NCI-H69 (cell line): ENCODE results near the gene ME3.
A peak's percentile ranks its signal among the peaks of the same experiment; 100 is the strongest.
"Not testable (repeated sequence)": the region's sequence is repeated elsewhere in the genome, so short reads cannot be mapped to it uniquely, and the experiment has no call there.

Experiments
- DNase-seq: peaks from one replicate; lab custom pipeline; 2025; lab: John Stamatoyannopoulos, UW

The ME3 gene

DNA sequence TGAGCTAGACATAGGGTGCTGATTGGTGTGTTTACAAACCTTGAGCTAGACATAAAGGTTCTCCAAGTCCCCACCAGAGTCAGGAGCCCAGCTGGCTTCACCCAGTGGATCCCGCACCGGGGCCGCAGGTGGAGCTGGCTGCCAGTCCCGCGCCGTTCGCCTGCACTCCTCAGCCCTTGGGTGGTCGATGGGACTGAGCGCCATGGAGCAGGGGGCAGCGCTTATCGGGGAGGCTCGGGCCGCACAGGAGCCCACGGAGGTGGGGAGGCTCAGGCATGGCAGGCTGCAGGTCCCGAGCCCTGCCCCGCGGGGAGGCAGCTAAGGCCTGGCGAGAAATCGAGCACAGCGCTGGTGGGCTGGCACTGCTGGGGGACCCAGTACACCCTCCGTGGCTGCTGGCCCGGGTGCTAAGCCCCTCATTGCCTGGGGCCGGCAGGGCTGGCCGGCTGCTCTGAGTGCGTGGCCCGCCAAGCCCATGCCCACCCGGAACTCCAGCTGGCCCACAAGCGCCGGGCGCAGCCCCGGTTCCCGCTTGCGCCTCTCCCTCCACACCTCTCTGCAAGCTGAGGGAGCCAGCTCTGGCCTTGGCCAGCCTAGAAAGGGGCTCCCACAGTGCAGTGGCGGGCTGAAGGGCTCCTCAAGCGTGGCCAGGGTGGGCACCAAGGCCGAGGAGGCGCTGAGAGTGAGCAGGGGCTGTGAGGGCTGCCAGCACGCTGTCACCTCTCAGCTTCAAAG lies 238.9 kb downstream of the ME3 start:
- DNase-seq, result not testable (repeated sequence)

DNA sequence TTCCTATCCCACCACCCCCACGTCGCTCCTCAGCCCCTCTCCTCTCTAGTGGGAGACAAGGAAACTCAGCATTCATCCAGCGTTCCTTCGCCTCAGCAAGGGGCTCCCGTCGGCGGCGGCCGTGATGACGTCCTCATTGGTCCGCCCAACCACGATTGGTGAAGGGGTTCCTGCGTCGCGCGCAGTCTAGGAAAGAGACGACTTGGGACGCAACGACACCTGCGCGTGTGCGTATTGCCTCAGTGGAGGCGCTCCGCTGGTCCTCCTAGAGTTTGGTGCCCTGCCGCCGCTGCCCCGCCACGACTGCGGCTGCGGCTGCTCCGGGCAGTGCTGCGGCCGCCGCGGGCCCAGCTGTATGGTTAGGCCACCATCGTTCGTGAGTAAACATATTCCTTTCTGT lies 241.2 kb downstream of the ME3 start:
- DNase-seq, result no peak

DNA sequence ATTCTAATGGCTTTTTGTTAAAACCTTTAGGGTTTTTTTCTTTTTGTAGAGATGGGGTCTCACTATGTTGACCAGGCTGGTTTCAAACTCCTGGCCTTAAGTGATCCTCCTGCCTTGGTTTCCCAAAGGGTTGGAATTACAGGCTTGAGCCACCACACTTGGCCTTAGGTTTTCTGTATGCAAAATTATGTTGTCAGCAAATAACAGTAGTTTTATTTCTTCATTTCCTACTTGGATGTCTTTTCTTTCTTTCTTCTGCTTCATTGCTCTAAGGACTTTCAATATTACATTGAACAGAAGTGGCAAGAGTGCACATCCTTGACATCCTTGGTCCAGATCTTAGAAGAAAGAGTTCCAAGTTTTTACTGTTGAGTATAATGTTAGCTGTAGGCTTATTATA lies 245.0 kb downstream of the ME3 start:
- DNase-seq, result no peak

DNA sequence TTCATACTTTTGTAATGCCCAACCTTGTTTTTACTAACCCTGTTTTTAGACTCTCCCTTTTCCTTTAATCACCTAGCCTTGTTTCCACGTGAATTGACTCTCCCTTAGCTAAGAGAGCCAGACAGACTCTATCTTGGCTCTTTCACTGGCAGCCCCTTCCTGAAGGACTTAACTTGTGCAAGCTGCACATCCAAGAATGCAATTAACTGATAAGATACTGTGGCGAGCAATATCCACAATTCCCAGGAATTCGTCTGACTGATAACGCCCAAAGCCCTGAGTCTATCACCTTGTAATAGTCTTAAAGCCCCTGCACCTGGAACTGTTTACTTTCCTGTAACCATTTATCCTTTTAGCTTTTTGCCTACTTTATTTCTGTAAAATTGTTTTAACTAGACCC lies 248.9 kb downstream of the ME3 start:
- DNase-seq, result not testable (repeated sequence)

DNA sequence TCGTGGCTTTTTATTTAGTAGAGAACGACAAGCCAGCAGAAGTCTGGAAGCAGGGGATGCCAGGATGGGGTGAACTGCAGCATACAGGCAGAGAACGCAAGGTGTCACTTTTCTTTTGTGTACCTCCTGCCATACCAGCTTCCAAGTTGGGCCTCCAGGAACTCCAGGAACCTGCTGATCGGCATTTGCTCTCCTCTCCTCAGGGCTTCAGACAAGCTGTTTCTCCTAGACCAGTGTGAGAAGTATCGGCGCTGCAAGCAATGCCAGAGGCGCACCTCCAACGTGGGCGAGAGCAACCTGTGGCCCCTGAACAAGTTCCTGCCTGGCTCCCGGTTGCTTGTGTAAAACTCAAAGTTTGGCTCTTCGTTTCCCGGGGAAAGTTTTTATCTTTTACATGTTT lies 250.0 kb downstream of the ME3 start:
- DNase-seq, result no peak

DNA sequence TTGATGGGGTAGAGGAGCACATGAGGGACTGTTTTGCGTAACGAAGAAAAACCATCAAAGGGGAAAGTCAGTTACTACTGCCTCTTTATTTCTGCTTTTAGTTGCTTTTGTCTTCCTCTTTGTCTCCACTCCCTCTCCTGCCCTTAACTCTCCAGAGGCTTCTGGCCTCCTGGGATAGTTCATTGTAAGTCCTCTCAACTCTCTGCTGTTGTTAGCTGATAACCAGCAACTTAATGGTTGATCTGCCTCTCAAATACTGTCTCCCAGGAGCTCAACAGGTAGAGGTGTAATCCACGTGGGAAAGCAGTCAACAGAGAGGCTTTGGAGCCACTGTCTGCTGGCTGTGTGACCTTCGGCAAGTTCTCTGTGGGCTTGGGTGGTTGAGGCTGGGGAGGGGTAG lies 250.5 kb downstream of the ME3 start:
- DNase-seq, result no peak

DNA sequence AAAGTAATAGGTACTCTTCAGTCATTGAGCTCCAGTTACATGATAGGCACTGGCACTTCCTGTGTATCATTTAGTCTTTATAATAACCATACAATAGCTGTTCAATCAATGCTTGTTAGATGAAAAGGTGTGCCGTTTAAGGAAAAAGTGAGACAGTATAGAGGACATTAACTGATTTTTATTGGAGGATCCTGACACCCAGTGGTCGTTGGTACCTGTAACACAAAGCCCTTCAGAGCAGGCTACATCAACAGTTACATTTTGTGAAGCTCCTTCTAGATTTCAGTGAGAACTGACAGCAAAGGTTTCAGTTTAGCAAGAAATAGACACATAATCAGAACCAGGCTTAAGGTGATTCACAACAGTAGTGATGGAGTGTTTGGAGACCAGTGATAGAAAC lies 253.5 kb downstream of the ME3 start:
- peak; percentile 38 for DNase-seq

DNA sequence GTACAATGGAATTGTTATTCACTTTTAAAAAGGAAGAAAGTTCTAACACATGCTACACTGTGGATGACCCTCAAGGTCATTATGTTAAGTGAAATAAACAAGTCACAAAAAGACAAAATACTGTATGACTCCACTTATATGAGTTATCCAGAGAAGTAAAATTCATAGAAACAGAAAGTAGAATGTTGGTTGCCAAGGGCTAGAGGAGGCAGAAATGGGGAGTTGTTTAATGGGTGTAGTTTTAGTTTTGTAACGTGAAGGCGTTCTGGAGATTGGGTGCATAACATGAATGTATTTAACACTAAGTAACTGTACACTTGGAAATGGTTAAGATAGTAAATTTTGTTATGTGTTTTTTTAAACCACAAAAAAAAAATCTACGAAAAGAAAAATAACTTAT lies 253.9 kb downstream of the ME3 start:
- no peak for DNase-seq

DNA sequence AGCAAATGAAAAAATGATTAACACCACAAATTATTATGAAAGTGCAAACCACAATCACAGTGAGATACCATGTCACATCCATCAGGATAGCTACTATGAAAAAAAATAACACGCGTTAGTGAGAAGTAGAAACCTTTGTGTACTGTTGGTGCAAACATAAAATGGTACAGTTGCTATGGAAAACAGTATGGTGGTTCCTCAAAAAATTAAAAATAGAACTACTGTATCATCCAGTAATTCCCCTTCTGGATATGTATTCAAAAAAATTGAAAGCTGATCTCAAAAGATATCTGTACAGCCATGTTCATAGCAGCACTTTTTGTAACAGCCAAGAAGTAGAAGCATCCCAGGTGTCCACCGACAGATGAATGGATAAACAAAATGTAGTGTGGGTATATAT lies 254.3 kb downstream of the ME3 start:
- no peak for DNase-seq

DNA sequence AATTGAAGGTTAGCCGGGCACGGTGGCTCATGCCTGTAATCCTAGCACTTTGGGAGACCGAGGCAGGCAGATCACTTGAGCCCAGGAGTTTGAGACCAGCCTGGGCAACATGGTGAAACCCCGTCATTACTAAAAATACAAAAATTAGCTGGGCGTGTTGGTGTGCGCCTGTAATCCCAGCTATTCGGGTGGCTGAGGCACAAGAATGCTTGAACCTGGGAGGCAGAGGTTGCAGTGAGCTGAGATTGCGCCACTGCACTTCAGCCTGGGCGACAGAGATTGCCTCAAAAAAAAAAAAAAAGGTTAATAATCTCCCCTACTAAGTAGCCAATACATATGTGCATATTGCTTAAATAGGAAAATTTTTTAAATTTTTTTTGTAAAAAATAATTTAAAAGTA lies 255.5 kb downstream of the ME3 start:
- not testable (repeated sequence) for DNase-seq

DNA sequence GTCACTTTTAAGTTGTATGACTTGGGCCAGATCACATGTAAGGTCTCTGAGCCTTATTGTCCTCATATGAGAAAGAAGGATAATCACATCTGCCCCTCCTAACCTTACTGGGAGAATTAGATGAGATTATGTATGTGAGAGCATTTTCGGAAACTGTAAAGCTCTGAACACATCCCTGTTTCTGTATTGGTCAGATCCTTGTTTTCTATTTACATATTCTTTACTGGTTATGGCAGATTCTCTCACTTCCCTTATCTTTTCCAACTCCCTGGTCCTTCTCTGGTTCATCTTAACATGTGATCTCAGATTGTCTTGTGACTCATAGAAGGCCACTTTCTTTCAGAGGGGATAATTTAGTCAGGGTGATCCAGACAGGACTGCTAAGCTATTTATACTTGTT lies 255.9 kb downstream of the ME3 start:
- DNase-seq, result no peak

DNA sequence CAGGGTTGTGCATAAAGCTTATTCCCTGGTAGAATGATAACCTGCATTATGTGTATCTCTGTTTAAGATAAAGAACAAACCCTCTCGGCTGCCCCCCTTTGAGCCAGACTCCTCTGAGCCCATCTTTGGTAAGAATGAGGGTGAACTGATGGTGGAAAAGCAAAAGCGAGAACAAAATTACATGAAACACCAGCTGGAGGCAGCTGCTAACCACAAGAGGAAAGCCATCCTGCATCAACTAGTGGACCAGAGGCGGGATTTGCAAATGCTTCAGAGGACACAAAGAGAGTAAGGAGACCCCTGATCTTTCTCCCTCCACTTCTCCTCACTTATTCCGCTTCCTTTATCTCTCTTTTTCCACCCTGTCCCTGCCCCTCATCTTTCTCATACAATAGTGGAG lies 257.4 kb downstream of the ME3 start:
- no peak for DNase-seq

DNA sequence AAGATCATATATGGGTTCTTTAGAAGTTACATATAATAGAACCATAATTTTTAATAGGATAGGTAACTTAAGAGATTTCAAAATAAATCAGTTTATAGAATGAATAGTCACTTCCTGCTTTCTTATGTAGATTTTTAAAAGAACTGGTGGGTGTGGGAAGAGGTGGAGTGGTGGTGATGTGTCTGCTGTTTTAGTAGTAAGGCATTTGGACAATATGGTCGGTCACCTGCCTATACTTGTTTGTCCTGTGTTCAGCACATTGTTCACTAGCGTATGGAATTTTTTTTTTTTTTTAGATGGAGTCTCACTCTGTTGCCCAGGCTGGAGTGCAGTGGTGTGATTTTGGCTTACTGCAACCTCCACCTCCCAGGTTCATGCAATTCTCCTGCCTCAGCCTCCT lies 258.4 kb downstream of the ME3 start:
- DNase-seq, result no peak

DNA sequence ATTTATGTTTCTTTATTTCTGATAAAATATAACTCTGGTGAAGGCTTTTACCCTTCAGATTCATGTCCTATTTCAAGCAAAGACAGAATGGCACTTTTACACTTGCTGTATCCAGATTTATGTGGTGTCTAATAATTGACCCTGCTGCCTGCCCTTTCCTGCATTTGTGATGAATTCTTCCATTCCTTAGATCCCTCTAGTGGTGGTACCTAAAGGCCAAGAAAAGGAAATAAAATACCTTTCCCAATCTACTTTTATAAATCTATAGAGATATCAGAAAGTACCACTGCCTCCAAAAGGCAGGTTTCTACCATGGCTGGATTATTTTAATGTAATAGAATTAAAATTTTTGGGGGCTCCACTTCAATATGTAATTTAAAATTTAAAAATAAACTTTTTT lies 263.6 kb downstream of the ME3 start:
- DNase-seq, result no peak

DNA sequence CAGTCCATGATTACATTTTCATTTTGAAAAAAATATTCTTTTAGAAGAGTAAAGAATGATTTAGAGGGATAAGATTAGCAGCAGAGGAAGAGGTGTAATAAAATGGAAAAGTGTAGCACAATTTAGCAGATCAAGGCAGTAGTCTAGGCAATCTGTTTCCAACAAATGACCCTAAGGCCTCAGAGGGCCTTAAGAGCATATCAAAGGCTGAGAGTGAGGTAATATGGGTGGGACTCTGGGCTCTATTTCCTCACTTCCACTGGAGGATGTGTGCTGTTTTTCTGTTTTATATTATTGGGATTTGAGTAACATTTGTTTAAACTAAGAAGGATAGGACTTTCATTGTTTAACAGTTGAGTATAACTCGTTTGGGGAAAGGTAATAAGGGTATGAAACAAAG lies 269.0 kb downstream of the ME3 start:
- no peak for DNase-seq

DNA sequence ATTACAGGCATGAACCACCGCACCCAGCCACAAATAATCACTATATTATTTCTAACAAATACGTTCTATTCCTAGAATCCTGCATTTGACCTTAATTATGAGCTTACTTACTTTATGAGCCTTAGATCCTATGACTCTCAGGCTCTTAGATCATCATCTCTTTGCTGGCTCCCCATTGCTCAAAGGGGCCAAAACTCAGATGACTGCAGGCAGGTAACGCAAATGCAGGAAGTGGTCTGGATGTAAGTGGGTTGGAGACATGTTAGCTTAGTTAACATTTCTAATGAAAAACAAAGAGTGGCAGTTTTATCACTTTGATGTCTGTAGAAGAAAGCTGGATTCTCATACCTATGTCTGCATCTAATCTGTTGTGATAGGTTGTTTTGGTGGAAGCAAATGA lies 274.3 kb downstream of the ME3 start:
- DNase-seq, result no peak

DNA sequence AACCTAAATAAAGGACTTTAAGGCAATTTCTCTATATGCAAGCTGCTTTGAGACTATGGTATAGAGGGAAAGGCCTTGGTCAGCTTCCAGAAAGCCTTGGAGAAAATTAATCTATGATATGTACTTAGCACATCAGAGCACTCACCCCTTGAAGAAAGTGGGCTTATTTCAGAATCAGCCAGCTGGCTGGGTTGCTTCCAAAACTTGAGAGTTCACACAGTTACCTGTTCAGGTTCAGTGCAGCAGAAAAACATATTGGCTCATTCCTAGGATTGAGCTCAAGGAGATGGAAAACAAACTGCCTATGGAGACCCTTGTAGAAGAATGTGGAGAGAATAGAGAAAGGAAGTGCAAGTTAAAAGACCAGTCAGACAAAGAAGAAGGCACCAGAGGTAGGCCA lies 275.1 kb downstream of the ME3 start:
- no peak for DNase-seq

DNA sequence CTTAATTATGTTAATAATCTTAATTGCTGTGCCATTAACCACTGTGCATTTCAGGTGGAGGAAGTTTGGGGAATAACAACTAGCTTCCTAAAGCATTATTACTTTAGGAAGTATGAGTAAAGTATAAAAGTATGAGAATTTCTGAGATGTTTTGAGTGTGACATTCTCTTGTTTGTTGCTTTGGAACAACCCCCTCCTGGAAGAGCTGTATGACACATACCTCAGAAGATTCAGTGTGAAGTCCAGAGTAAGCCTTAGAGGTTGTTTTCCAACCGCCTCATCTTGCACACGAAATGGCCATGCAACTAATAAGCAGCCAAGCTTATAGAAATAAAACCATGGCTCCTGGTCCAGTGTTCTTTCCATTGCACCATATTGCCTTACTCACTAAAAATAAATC lies 276.0 kb downstream of the ME3 start:
- no peak for DNase-seq

DNA sequence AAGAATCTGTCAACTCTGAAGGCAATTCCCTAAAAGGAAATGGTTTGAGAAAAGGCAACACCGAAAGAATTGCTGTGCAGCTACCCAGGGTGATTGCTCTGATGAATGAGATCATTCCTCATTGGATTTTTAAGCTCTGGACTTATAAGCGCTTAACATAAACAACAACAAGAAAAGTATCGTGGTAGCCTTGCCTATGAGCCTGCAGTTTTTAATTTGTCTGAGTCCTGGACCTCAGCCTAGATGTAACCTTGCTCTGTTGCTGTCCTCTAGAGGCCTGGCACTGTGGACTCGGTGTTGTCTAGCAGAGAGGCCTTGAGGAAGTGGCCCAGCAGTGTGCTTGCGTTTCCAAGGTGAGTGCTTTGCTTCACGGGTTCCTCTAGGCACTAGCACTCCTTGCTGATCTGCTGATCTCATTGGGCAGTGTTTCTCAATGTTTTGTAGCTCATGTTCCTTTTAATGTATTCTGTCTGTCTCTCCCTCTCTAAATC lies 277.3 kb downstream of the ME3 start:
- DNase-seq, result peak; percentile 11
